Erythroblast (primary cell): ENCODE data around the gene CDK11B.
A peak's percentile ranks its signal among the peaks of the same experiment; 100 is the strongest.
"Not testable (repeated sequence)": the region's sequence is repeated elsewhere in the genome, so short reads cannot be mapped to it uniquely, and the experiment has no call there.

ENCODE experiments used
- DNase-seq, 2 experiments: peaks; one replicate each; lab custom pipeline; 2025; lab: John Stamatoyannopoulos, UW
- GATA1 ChIP-seq: IDR thresholded peaks from 2 replicates; pipeline ENCODE4 v1.6.1; 2011; ENCODE audit warnings: low read depth, mild to moderate bottlenecking, control low read depth, low read length, moderate library complexity
- POLR2A ChIP-seq: IDR thresholded peaks from 2 replicates; pipeline ENCODE4 v1.6.1; 2011; ENCODE audit warnings: mild to moderate bottlenecking, low read length

The CDK11B gene

GRCh38 chr1:1658583-1659549 lies at the start of gene CDK11B:
TSS of gene CDK11B (minus strand) at chr1:1659004. CDS start at chr1:1657485, 1,519 bp downstream.
- TF ChIP-seq POLR2A, result peak; percentile 39
- peak; percentile 98 for DNase-seq

GRCh38 chr1:1707897-1708296 lies 49.1 kb upstream of the CDK11B start:
- DNase-seq, result not testable (repeated sequence)

- DNase-seq, result not testable (repeated sequence)
Measured at GRCh38 chr1:1707241-1707640, 48.4 kb upstream of the CDK11B start.

GRCh38 chr1:1705623-1706022 lies 46.8 kb upstream of the CDK11B start:
- DNase-seq, result not testable (repeated sequence)

GRCh38 chr1:1704284-1704957 lies 45.6 kb upstream of the CDK11B start:
- not testable (repeated sequence) for DNase-seq

GRCh38 chr1:1703796-1704195 lies 45.0 kb upstream of the CDK11B start:
- DNase-seq, result no peak
- no peak for TF ChIP-seq GATA1
- no peak for TF ChIP-seq POLR2A

GRCh38 chr1:1702506-1702905 lies 43.7 kb upstream of the CDK11B start:
- not testable (repeated sequence) for DNase-seq

- not testable (repeated sequence) for DNase-seq
Measured at GRCh38 chr1:1700557-1700956, 41.8 kb upstream of the CDK11B start.

- DNase-seq, result not testable (repeated sequence)
Measured at GRCh38 chr1:1700067-1700466, 41.3 kb upstream of the CDK11B start.

- DNase-seq, result not testable (repeated sequence)
Measured at GRCh38 chr1:1699061-1699460, 40.3 kb upstream of the CDK11B start.

- not testable (repeated sequence) for DNase-seq
Measured at GRCh38 chr1:1697358-1698183, 38.8 kb upstream of the CDK11B start.

- not testable (repeated sequence) for DNase-seq
Measured at GRCh38 chr1:1696431-1697357, 37.9 kb upstream of the CDK11B start.

GRCh38 chr1:1692714-1693647 lies 34.2 kb upstream of the CDK11B start, which contains the start of gene SLC35E2B:
TSS of gene SLC35E2B (minus strand) at chr1:1692795. CDS start at chr1:1676699, 16,096 bp downstream.
- DNase-seq, result peak; percentile 98
- TF ChIP-seq POLR2A, result peak; percentile 40
